Stimulated activated CD8-positive, alpha-beta memory T cell treated with anti-CD3 and anti-CD28 coated beads, Interleukin-4, amount 100 ng/mL, for 4 hours (primary cell): ENCODE measurements around the gene TMEM259.

Experiments used
- DNase-seq, 2 donors: peaks; one replicate each; pipeline ENCODE4 v3.0.0-alpha.2; 2020; ENCODE audit warnings: low read depth in 2 of 2, low spot score in 1 of 2

TMEM259 gene

DNA sequence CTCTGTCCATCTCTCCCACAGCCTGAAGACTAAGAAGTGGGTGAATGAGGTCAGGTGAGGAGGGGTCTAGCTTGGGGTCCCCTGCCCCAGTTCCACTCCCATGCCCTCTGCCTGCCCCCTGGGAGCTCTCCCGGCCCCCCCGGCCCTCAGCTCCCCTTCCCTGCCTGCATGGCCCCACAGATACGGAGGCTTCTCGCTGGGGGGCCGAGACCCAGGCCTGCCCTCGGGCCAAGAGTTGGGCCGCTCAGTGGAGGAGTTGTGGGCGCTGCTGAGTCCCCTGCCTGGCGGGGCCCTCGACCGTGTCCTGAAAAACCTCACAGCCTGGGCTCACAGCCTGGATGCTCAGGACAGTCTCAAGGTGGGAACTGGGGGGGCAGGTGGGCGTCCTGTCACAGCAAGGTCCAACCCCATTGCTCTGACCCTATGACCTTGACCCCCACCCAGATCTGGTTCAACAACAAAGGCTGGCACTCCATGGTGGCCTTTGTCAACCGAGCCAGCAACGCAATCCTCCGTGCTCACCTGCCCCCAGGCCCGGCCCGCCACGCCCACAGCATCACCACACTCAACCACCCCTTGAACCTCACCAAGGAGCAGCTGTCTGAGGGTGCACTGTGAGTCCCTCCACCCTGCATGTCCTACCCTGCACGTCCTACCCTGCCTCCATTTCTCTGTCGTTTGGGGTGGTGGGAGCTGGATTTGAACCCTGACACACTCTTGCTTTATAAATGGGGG, 35.1 kb upstream of the TMEM259 start:
- DNase-seq, result no peak

GRCh38 chr19:1055028-1055425, 34.1 kb upstream of the TMEM259 start:
- no peak for DNase-seq

DNA sequence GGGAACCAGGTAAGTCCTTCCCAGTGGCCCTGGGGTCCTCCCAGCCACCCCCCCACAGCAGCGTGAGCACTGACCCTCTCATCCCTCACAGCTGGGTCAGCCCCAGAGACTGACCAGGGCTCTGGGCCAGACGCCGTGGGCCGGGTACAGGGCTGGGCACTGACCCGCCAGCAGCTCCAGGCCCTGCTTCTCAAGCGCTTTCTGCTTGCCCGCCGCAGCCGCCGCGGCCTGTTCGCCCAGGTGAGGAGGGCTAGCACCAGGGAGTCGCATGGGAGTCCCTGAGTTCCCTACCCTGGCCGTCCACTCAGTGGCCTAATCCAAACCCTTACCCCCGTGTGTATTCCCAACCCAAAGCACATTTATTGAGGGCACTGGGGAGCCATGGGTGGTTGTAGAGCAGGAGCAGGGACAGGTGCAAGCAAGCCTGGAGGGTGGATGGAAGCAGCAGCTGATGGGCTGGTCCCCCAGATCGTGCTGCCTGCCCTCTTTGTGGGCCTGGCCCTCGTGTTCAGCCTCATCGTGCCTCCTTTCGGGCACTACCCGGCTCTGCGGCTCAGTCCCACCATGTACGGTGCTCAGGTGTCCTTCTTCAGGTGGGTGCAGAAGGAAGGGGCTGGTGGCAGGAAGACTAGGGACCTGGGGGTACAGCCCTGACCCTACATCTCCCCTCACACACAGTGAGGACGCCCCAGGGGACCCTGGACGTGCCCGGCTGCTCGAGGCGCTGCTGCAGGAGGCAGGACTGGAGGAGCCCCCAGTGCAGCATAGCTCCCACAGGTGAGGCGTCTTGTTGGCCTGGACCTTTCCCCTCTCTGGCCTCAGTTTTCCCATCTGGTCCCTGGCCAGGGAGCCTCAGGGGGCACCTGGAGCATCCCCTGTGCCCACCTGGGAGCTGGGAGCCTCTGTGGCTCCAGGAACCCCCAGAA, 33.4 kb upstream of the TMEM259 start:
- no peak for DNase-seq

DNA sequence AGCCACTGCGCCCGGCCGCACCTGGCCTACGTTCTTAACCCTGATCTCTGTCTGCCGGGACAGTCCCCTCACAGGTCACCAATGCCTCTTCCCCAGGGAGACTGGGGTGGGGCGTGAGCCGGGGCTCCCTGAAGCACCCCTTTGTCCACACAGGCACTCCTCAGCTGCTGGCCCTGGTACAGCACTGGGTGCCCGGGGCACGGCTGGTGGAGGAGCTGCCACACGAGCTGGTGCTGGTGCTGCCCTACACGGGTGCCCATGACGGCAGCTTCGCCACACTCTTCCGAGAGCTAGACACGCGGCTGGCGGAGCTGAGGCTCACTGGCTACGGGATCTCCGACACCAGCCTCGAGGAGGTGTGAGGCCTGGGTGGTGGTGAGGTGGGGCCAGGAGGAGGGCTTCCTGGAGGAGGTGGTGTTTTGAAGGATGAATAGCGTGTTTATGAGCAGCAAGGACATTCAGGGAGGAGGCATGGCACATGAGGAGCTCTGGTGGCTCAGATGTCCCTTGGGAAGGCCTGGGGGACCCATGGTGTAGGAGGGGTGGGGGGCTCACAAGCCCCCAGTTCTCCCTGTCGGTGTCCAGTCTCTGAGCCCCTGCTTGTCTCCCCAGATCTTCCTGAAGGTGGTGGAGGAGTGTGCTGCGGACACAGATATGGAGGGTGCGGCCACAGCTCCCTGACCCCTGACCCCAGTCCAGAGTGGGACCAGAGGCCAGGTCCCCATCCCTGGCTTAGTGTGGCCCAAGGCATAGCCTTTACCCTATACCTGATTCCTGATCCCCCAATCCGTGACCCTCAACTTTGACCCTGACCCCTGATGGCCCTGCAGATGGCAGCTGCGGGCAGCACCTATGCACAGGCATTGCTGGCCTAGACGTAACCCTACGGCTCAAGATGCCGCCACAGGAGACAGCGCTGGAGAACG, 32.5 kb upstream of the TMEM259 start:
- DNase-seq, result no peak

- no peak for DNase-seq
Measured at GRCh38 chr19:1052349-1052975, 31.5 kb upstream of the TMEM259 start.

GRCh38 chr19:1051791-1052190, 30.9 kb upstream of the TMEM259 start:
- no peak for DNase-seq

DNA sequence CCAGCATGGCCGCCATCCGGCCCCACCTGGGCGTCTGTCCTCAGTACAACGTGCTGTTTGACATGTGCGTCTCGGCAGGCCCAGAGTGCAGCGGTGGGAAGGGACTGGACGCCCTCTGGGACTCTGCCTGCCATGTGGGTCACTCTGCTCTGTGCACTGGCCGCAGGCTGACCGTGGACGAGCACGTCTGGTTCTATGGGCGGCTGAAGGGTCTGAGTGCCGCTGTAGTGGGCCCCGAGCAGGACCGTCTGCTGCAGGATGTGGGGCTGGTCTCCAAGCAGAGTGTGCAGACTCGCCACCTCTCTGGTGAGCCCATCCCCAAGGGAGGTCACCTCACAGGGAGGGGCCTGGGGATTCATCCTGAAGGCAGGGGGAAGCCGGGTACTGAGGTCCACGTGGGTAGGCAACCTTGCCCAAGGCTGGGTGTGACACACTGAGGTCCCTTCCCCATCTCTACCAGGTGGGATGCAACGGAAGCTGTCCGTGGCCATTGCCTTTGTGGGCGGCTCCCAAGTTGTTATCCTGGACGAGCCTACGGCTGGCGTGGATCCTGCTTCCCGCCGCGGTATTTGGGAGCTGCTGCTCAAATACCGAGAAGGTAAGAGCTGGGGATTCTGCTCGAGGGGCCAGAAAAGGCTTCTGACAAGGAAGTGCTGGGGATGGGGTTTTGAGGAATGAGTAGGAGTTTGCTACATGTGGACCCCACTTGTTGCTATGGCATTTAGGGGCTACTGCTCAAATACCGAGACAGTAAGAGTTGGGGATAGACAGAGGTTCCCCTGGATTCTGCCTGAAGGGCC, 30.3 kb upstream of the TMEM259 start:
- no peak for DNase-seq

DNA sequence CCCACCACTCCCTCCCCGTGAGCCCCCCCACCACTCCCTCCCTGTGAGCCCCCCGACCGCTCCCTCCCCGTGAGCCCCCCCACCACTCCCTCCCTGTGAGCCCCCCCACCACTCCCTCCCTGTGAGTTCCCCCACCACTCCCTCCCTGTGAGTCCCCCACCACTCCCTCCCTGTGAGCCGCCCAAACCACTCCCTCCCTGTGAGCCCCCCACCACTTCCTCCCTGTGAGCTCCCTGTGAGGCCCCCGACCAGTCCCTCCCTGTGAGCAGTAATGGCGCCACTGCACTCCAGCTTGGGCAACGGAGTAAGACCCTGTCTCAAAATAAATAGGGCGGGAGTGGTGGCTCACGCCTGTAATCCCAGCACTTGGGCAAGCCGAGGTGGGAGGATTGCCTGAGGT, 28.9 kb upstream of the TMEM259 start:
- DNase-seq, result no peak

DNA sequence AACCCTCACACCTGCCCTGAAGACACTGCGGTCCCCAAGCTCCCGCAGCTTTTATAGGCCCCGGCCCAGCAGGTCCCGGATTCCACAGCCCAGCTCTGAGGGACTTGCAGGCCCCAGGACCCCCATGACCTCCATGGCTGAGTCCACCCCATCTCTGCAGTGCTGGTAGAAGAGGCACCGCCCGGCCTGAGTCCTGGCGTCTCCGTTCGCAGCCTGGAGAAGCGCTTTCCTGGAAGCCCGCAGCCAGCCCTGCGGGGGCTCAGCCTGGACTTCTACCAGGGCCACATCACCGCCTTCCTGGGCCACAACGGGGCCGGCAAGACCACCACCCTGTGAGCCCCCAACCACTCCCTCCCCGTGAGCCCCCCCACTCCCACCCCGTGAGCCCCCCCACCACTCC, 28.2 kb upstream of the TMEM259 start:
- DNase-seq, result no peak

GRCh38 chr19:1047696-1048147, 26.8 kb upstream of the TMEM259 start:
- no peak for DNase-seq

DNA sequence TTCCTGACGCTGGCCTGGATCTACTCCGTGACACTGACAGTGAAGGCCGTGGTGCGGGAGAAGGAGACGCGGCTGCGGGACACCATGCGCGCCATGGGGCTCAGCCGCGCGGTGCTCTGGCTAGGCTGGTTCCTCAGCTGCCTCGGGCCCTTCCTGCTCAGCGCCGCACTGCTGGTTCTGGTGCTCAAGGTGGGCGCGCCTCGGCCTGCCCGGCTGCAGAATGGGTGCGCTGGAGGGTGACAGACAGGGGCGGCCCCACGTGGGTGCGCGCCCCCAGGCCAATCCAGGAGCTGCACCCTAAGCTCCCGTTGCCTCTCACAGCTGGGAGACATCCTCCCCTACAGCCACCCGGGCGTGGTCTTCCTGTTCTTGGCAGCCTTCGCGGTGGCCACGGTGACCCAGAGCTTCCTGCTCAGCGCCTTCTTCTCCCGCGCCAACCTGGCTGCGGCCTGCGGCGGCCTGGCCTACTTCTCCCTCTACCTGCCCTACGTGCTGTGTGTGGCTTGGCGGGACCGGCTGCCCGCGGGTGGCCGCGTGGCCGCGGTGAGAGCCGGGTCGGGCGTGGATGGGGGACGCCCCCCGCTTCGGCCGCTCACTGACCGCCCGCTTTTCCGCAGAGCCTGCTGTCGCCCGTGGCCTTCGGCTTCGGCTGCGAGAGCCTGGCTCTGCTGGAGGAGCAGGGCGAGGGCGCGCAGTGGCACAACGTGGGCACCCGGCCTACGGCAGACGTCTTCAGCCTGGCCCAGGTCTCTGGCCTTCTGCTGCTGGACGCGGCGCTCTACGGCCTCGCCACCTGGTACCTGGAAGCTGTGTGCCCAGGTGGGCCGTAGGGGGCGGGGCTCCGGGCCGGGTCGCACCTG, 26.1 kb upstream of the TMEM259 start:
- no peak for DNase-seq

GRCh38 chr19:1046117-1046626, 25.2 kb upstream of the TMEM259 start:
- no peak for DNase-seq

DNA sequence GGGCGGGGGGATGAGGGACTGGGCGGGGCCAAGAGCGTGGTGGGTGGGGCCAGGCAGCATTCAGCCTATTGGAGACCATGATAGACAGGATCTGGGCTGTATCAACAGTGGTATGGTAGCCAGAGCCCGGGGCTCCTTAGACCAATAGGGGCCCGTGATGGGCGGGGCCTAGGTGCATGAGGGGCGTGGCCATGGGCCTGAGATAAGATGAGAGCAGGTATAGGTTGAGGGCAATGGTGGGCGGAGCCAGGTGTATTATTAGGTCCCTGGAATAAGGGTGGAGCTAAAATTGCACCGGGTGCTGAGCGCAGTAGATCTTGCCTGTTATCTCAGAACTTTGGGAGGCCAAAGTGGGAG, 24.3 kb upstream of the TMEM259 start:
- no peak for DNase-seq

DNA sequence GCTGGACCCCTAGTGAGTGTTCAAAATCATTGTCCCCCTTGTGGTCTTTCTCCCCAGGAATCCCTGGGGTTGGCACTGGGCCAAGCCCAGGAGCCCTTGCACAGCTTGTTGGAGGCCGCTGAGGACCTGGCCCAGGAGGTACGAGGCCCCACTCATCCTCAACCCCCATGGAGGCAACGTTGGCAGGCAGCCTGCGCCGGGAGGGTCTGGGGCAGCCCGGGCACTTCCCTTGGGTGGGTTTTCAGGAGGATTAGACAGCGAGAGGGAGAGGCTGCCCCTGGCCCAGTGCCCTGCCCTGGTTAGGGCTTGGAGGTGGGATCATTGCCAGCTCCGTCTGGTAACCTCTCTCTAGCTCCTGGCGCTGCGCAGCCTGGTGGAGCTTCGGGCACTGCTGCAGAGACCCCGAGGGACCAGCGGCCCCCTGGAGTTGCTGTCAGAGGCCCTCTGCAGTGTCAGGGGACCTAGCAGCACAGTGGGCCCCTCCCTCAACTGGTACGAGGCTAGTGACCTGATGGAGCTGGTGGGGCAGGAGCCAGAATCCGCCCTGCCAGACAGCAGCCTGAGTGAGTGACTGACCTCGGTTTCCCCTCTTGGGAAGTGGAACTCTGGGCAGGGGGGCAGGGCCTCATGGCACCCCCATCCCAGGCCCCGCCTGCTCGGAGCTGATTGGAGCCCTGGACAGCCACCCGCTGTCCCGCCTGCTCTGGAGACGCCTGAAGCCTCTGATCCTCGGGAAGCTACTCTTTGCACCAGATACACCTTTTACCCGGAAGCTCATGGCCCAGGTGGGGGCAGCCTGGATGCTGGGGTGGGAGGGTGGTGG, 22.0 kb upstream of the TMEM259 start:
- no peak for DNase-seq

DNA sequence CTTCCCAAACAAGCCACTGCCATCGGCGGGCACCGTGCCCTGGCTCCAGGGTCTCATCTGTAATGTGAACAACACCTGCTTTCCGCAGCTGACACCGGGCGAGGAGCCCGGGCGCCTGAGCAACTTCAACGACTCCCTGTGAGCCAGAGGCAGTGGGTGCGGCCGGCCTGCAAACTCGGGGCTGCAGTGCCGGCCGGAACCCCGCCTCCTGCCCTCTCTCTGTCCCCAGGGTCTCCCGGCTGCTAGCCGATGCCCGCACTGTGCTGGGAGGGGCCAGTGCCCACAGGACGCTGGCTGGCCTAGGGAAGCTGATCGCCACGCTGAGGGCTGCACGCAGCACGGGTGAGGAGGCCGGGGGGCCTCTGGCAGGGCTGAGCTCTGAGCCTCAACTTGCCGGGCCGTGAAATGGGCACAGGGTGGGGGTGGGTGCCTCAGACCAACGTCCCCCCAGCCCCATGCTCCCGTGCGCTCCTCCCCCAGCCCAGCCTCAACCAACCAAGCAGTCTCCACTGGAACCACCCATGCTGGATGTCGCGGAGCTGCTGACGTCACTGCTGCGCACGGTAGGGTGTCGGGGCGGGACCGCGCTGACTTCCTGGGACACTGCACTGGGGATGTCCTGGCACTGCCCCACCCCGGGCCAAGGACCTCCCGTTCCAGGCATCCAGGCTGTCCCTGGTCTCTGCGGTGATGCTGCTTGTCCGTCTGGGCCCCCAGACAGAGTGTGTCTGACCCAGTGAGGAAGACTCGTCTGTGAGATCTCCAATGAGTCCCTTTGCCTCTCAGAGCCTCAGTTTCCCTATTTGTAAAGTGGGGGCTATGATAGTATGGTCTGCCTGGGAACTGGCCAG, 21.1 kb upstream of the TMEM259 start:
- DNase-seq, result no peak

- no peak for DNase-seq
Measured at GRCh38 chr19:1041272-1041834, 20.4 kb upstream of the TMEM259 start.
